Transverse colon (tissue), 3 donors: Measurements from ENCODE around the gene C1orf21.

Experiments
- CTCF ChIP-seq, 5 experiments: fragments of 200-600 bp in 3 of 5; fragments of 450-650 bp in 2 of 5; sonication (generic) in 3 of 5; IDR thresholded peaks; 1 replicate in 2 of 5; 2 replicates in 3 of 5; pipeline ENCODE4 v1.5.1; 2016 to 2017; ENCODE audit warnings: antibody characterized with exemption in 5 of 5, inconsistent platforms in 3 of 5, mild to moderate bottlenecking in 2 of 5, moderate library complexity in 1 of 5
- EP300 ChIP-seq: sonication (generic); formaldehyde crosslinking; IDR thresholded peaks from one replicate; pipeline ENCODE4 v1.6.1; 2017; ENCODE audit warnings: antibody characterized with exemption, low read depth

- TF ChIP-seq CTCF (IDR thresholded peaks at IDR 0.05) (no peak), EP300 (no peak)
These were observed 230.7 kb downstream of the C1orf21 start for GRCh38 chr1:184617433-184618029.
